ENCODE measurements around the gene MBOAT2.

GRCh38 chr2:8977758-8978157, 25.7 kb downstream of the MBOAT2 start:
- TF ChIP-seq POLR2AphosphoS5 (IDR thresholded peaks at IDR 0.05) (no peak), CTCF (IDR thresholded peaks at IDR 0.05) (no peak), POLR2A (IDR thresholded peaks at IDR 0.05) (no peak)
